Activated gamma-delta T cell treated with Interleukin-2 at 50 U/mL for 16 hours (primary cell): ENCODE results near the gene ATP13A4.

Experiments used
- DNase-seq: peaks from one replicate; pipeline ENCODE4 v3.0.0-alpha.2; 2020

ATP13A4 gene

GRCh38 chr3:193554811-193555210 lies at the start of gene ATP13A4:
Gene ATP13A4 (minus strand): TSS chr3:193554895. CDS start chr3:193554799, 96 bp downstream.
- DNase-seq, result no peak

DNA sequence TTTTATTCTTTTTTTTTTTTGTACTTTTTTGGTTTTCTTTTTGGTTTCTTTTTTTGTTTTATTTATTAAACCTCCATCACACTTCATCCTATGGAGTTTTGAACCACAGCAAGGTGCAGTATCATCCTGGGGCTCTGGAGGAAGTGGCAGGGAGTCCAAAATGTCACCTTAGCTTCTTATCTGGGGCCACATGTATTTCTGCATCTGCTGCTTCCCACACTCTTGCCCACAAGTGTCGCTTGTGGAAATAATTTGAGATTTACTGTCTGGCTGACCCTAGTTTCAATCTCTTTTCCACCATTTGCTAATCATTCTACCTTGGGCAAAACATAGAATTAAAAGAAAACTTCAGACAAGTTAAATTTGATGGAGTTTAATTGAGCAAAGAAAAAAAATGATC lies 44.7 kb upstream of the ATP13A4 start:
- DNase-seq, result no peak

GRCh38 chr3:193598202-193598601 lies 43.5 kb upstream of the ATP13A4 start:
- no peak for DNase-seq

- DNase-seq, result no peak
These were observed 41.3 kb upstream of the ATP13A4 start for GRCh38 chr3:193595939-193596487.

DNA sequence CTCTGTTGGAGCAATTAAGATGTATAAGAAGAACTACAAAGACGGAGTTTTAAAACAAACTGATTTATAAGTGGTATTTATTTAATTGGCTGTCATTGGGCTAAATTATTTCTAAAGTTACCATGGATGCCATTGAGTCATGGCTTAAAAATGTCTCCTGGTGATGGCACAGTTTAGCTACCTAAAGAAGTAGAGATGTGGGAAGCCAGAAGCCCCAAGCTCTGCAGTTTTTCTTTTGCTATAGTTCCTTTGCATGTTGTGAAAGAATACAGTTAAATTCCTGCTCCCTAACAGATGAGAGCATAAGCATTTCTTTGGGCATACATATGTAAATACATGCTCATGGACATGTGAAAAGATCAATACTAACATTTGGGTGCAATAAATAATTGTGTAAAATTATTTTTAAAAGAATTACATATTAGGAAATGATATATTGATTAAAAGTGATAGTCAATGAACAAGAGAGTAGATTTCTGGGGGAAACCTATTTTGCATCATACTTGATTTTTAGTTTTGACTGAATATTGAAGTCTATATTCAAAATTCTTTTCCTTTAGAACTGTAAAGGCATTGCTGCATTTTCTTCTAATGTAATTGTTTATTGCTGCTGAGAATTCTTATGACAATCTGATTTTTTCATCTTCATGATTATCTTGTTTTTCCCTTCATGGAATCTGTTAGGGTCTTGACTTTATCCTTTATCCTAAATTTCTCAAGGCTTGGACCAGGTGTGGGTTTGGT lies 40.4 kb upstream of the ATP13A4 start:
- no peak for DNase-seq

DNA sequence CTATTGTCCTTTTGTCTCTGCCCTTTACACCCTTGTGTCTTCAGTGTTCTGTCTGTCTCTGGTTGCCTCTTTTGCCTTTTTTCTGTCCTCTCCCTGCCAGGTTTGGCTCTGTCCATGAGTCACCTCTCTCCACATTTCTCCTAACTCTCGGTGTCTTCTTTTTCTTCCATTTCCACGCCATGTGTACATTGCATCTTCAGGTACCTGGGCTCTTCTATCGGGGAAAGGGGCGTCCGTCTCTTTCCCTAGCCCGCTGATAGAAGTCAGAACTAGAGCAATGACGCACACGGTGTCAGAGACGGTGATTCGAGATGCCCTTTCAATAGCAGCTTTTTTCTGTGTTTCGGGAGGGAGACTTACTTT lies 39.0 kb upstream of the ATP13A4 start:
- peak; percentile 5 for DNase-seq

GRCh38 chr3:193592841-193593667 lies 38.4 kb upstream of the ATP13A4 start, which contains the start of gene OPA1:
Gene OPA1 (plus strand): TSS chr3:193593208. CDS start chr3:193593378, 170 bp downstream.
- peak; percentile 84 for DNase-seq

DNA sequence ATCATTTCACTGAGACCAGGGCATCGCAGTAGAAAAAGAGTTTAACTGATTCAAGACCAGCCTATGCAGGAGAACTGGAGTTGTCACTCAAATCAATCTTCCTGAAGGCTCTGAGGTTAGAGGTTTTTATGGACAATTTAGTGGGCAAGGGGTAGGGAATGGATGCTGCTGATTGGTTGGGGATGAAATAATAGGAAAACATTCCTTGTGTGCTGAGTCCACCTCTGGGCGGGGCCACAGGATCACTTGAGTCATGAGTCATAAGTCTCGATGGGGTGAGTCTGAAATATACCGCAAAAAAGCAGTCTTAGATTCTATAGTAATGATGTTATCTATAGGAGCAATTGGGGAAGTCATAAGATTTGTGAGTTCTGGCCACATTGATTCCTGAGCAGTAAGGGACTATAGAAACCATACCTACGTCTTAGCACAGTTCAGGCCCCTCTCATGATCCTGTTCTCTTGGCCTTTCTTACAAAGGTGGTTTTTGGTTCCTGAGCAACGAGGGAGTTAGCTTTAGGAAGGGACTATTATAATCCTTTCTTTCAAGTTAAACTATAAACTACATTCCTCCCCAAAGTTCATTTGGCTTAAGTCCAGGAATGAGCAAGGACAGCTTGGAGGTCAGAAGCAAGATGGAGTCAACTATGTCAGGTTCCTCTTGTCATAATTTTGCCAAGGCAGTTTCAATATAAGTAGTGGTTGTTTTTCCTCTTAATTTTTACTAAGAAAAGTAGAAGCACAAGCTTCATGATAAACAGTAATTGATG lies 35.6 kb upstream of the ATP13A4 start:
- DNase-seq, result no peak

- DNase-seq, result no peak
These were observed 34.9 kb upstream of the ATP13A4 start for GRCh38 chr3:193589616-193590015.

- DNase-seq, result no peak
These were observed 34.4 kb upstream of the ATP13A4 start for GRCh38 chr3:193589129-193589528.

DNA sequence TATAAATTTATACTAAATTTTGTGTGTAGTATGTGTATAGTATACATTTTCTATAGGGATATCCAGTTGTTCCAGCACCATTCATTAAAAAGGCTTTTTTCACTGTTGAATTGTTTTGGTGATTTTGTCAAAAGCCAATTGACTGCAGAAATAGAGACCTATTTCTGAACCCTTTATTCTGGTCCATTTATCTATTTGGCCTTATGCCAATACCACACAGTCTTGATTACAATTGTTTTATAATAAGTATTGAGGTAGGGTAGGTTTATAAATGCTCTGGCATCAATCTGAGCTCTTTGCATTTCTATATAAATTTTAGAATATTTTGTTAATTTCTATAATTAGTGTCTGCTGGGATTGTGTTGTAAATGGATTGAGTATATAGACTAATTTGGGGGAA lies 31.8 kb upstream of the ATP13A4 start:
- DNase-seq, result no peak

GRCh38 chr3:193585530-193585929 lies 30.8 kb upstream of the ATP13A4 start:
- DNase-seq, result no peak

DNA sequence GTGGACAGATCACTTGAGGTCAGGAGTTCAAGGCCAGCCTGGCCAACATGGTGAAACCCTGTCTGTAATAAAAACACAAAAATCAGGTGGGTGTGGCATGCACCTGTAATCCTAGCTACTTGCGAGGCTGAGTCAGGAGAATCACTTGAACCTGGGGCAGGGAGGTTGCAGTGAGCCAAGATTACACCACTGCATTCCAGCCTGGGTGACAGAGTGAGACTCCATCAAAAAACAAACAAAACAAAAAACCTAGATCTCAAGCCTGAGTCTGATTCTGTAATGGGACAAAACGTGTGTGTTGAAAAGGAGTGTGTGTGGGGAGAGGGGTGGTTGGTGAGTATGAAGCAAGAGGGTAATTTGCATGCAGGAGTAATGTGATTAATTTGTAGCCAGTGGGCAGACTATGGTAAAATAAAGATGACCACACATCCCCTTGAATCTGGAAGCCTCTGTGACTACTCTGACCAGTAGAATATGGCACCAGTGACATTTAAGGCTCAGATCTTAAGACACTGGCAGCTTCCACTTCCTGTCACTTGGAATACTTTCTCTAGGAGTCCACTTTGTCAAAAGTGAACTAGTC lies 19.9 kb upstream of the ATP13A4 start:
- DNase-seq, result no peak

- no peak for DNase-seq
These were observed 18.9 kb upstream of the ATP13A4 start for GRCh38 chr3:193573403-193574191.

GRCh38 chr3:193572426-193572908 lies 17.8 kb upstream of the ATP13A4 start:
- peak; percentile 29 for DNase-seq

DNA sequence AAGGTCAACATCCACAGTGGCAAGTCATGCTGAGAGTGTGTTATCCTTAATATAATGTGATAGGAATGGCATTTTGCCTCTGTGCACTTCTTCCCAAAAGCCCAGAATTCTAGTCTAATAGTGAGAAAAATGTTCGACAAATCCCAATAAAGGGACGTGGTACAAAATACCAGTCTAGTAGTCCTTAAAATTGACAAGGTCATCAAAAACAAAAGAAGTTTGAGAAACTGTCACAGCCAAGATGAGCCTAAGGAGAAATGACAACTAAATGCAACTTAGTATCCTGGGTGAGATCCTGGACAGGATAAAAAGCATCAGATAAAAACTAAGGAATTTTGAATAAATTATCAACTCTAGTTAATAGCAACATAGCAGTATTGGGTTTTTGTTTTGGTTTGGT lies 14.4 kb upstream of the ATP13A4 start:
- DNase-seq, result no peak

GRCh38 chr3:193564012-193564411 lies 9.3 kb upstream of the ATP13A4 start:
- no peak for DNase-seq

GRCh38 chr3:193563426-193563825 lies 8.7 kb upstream of the ATP13A4 start:
- no peak for DNase-seq

DNA sequence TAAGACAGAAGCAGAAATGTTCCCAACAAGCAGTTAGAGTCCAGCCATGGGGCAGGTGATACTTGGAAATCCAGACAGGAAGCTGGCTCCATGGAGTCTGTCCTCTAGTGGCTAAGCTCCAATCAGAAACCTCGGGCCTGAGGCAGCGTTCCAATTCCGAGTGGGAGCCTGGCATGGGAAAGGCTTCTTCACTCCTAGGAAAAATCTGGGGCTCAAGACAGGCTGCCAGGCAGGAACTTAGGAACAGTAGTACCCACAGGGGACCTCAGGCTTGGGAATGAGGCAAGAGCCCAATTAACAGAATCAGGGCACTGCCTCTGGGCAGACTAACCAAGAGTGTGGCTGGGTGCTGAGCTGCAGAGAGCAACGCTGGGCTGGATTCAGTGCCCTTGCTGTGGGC lies 6.2 kb upstream of the ATP13A4 start:
- DNase-seq, result no peak

DNA sequence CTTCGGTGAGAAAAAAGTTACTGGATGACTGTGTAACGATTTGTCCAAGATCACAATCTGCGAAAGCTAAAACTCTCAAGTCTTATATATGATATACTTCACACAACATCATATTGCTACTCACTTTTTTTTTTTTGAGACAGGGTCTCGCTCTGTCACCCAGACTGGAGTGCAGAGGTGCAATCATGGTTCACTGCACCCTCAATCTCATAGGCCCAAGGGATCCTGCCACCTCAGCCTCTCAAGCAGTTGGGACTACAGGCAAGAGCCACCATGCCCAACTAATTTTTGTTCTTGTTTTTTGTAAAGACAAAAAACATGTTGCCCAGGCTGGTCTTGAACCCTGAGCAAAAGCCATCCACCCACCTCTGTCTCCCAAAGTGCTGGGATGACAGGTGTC lies 5.4 kb upstream of the ATP13A4 start:
- DNase-seq, result no peak

DNA sequence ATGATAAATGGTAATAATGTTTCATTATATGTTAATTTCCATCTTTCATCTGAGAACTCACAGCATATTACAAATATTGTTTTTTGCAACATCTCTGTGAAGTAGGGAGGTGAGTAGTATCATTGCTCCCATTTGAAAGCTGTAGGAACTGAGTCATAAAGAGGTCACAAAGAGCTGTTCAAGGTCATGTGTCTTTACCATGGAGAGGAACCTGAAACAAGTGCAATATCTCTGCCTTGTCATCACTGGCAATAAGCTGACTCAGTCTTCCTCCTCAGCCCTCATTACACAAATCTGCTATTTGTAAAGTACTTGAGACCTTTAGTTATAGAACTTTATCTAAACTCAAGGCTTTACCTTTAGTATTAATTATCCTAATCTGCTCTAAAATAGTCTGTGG lies 4.4 kb upstream of the ATP13A4 start:
- no peak for DNase-seq

DNA sequence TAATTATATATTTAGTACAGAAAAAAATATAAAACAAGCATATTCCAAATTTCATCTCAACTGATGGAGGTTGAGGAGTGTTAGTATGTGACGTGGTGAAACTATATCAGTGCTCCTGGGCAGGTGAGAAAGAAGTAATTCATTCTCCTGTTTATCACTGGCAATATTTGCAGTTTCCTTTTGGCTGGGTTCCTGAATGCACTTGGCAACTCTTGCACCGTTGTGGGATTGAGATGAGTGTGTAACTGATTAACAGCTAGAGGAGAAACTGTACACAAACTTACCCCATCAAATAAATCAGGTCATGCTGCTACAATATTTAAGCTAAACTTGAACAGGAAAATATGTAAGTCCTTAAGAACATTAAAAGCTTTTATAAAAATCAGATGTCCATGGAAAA lies 2.1 kb upstream of the ATP13A4 start:
- DNase-seq, result no peak
